Skeletal muscle satellite cell (primary cell): ENCODE data around the gene KIRREL3.

Experiments used
- H3K27me3 ChIP-seq: 2 replicates; pipeline ENCODE4 v1.7.0; 2013; ENCODE audit warnings: low read length; ENCODE audit not compliant: control insufficient read depth, insufficient read depth
- H3K36me3 ChIP-seq: 2 replicates; pipeline ENCODE4 v1.7.0; 2013; ENCODE audit warnings: mild to moderate bottlenecking, control low read depth, low read length; ENCODE audit not compliant: insufficient read depth
- H3K4me1 ChIP-seq: 2 replicates; pipeline ENCODE4 v1.7.0; 2013; ENCODE audit warnings: low read length; ENCODE audit not compliant: control insufficient read depth, insufficient read depth
- H3K4me2 ChIP-seq: 2 replicates; pipeline ENCODE4 v1.7.0; 2013; ENCODE audit warnings: mild to moderate bottlenecking, low read length
- H3K4me3 ChIP-seq: 2 replicates; pipeline ENCODE4 v1.7.0; 2013; ENCODE audit warnings: low read length
- H3K9ac ChIP-seq: 2 replicates; pipeline ENCODE4 v1.7.0; 2013; ENCODE audit warnings: mild to moderate bottlenecking, low read depth, low read length, moderate library complexity
- H3K9me3 ChIP-seq: replicated peaks from 2 replicates; pipeline ENCODE4 v1.7.0; 2013; ENCODE audit warnings: mild to moderate bottlenecking, control low read depth, low read length

KIRREL3 gene

DNA sequence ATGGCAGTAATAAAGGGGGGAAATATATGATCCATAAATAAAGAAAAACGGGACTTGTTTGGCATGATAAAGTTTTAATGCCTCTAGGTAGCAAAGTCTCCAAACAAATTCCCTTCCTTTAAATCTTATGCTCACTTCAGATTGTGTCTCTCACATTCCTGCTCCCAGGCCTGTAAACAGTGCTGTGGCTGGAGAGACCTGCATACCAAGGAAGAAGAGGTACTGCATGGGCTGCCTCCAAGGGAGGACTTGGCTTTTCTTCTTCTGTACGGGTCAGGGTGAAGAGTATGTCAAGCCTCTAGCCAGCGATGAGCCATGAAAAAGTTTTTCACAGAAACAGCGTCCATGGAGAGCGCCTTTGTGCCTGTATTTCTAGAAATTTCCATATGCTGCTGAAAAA, 161.8 kb downstream of the KIRREL3 start:
- Histone ChIP-seq H3K27me3 (no peaks in the 10 kb centered on the region), H3K4me3 (no peak overlapping the region), H3K4me2 (no peak overlapping the region), H3K9me3 (no peaks in the 10 kb centered on the region), H3K36me3 (no peaks in the 10 kb centered on the region), H3K9ac (no peak overlapping the region), H3K4me1 (peaks cover 13% of the 10 kb centered on the region)

DNA sequence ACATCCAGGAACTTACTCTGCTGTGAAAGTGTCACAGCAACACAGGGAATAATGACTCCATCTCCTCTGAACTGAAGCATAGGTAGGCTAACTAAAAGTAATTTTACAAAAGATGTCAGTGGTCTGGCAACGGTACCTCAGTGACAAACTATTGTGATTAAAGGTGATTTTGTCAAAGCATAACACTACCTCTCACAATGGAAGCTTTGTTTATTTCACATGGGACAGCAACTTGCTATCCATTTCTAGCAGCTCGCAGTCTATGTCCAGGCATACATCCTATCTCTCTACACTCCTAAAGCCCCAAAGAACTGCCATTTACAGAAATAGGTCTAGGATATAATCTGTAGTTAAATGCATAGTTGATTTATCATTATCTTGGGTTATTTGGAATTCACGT, 163.0 kb downstream of the KIRREL3 start:
- Histone ChIP-seq H3K9ac (no peak overlapping the region), H3K36me3 (no peaks in the 10 kb centered on the region), H3K4me3 (no peak overlapping the region), H3K9me3 (no peaks in the 10 kb centered on the region), H3K4me2 (no peak overlapping the region), H3K27me3 (no peaks in the 10 kb centered on the region), H3K4me1 (peaks cover 15% of the 10 kb centered on the region)

DNA sequence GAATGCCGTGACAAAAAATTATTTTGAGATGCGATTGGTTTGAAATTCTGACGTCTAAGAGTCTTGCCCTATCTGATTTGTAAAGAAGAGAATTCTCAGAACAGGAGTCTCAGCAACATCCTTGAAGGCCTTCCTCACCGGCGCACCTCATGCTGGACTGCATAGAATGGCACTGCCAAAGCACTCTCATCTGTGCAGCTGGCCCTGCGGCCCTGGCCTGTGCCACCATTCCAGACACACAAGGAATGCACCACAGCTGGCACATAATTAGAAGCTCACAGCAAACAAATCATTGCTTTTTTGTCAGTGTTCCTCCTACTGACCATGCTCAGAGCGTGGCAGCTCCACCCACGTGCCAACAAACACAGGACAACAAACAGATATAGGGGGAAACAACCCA, 166.0 kb downstream of the KIRREL3 start:
- Histone ChIP-seq H3K36me3 (no peaks in the 10 kb centered on the region), H3K4me2 (peak overlapping the region; percentile 35), H3K27me3 (no peaks in the 10 kb centered on the region), H3K4me1 (peaks cover 15% of the 10 kb centered on the region), H3K9ac (peak overlapping the region; percentile 34), H3K4me3 (no peak overlapping the region), H3K9me3 (no peaks in the 10 kb centered on the region)

DNA sequence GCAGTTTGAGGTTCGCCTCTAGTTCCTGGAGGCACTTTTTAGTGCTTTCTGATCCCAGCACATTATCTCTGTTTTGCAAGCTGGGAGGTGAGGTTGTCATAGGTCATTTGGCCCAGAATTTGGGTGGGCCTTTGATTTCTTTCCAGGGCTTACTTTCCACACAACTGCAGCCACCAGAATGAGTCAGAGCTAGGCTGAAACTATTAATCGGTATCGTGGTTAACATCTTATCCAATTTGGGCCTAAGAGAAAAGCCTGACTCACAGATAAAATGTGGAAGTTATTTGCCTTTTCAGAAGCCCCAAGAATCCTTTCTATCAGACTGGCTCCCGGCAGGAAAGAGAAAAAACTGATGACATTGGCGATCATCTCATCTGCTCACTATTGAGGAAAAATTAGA, 166.4 kb downstream of the KIRREL3 start:
- Histone ChIP-seq H3K4me1 (peaks cover 15% of the 10 kb centered on the region), H3K9me3 (no peaks in the 10 kb centered on the region), H3K4me2 (peak overlapping the region; percentile 35), H3K36me3 (no peaks in the 10 kb centered on the region), H3K9ac (peak overlapping the region; percentile 34), H3K4me3 (no peak overlapping the region), H3K27me3 (no peaks in the 10 kb centered on the region)

DNA sequence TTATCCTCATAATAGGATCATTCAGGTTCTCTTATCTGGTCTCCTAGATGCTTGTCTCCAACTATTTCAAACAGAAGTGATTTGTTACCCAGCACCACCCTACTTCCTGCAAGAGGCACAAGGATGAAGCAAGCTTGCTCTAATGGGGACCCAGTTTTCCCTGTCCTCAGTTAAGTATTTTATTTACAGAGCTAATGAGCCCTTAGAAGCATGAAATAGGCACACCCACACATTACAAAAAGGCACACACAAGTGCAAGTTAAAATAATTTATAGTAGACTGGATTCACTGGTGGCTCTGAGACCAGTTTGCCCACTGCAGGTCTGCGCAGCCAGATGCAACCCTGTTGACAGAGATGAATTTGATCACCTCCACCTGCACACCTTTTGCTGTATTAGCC, 167.5 kb downstream of the KIRREL3 start:
- peaks cover 15% of the 10 kb centered on the region for H3K4me1 ChIP-seq
- no peak overlapping the region for H3K9ac ChIP-seq
- H3K27me3 ChIP-seq, result no peaks in the 10 kb centered on the region
- no peaks in the 10 kb centered on the region for H3K9me3 ChIP-seq
- no peaks in the 10 kb centered on the region for H3K36me3 ChIP-seq
- H3K4me3 ChIP-seq, result no peak overlapping the region
- no peak overlapping the region for H3K4me2 ChIP-seq

DNA sequence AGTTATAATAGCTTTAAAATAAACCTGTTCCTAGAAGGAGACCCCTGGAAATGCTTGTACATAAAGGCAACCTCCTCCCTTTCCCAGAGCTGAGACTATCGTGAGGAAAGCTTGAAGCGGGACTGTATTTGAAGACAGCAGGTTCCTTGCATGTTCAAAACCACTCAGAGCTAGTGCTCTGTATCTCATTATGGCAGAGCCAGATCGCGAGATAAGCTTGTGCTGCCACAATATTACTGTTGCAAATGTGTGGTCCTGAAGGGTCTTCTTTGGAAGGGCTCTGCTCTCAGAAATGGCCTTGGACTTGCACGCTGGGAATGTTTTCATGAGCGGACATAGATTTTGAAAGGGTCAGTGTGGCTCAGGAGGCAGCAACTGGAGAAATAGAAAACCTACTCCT, 168.2 kb downstream of the KIRREL3 start:
- no peaks in the 10 kb centered on the region for H3K27me3 ChIP-seq
- H3K36me3 ChIP-seq, result no peaks in the 10 kb centered on the region
- no peak overlapping the region for H3K4me3 ChIP-seq
- H3K9me3 ChIP-seq, result no peaks in the 10 kb centered on the region
- H3K4me1 ChIP-seq, result peaks cover 15% of the 10 kb centered on the region
- H3K9ac ChIP-seq, result no peak overlapping the region
- no peak overlapping the region for H3K4me2 ChIP-seq

DNA sequence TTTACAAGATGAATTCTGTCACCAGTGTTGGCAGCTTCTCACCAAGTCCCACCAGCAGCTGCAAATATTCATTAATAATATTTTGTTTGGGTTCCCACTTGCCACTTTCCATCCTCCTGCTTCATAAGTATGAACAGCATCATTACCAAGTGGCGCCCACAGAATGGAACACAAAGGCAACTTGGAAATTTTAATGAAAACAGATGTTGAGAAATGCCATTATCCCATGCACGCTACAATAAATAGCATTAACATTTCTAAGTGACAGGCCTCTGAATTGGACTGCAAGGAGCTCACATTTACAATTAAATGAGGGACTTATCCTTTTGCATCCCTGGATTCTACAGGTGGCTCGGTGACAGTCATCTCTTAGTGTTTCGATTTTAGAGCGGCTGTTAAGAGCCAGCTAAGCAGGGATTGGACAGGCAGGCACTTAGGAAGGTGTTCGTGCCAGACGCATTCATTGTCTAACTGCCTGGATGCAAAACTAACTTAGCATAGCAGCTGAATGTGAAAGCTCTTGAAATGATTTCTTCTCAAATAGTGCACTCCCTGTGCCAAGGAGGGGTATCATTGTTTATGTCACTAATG, 170.3 kb downstream of the KIRREL3 start:
- H3K36me3 ChIP-seq, result no peaks in the 10 kb centered on the region
- no peak overlapping the region for H3K4me2 ChIP-seq
- no peak overlapping the region for H3K9ac ChIP-seq
- H3K9me3 ChIP-seq, result no peaks in the 10 kb centered on the region
- no peaks in the 10 kb centered on the region for H3K27me3 ChIP-seq
- H3K4me3 ChIP-seq, result no peak overlapping the region
- peaks cover 15% of the 10 kb centered on the region for H3K4me1 ChIP-seq

DNA sequence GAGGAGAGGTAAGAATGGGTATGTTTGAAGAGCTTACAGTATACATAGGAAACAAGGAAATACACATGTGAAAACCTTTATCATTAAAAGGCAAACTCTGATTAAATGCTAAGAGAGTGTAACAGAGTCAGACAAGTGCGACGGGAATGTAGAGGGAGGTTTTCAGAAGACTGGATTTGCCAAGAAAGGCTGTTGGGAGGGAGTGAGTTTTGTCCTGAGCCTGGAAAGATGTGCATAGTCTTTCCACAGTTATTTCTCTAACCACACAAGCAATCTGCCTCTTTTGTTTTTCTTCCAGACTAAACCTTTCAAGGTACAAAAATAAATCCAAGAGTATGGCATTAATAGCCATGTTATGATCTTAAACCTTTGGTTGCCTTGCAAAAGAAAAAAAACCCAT, 170.9 kb downstream of the KIRREL3 start:
- Histone ChIP-seq H3K27me3 (no peaks in the 10 kb centered on the region), H3K4me2 (no peak overlapping the region)

DNA sequence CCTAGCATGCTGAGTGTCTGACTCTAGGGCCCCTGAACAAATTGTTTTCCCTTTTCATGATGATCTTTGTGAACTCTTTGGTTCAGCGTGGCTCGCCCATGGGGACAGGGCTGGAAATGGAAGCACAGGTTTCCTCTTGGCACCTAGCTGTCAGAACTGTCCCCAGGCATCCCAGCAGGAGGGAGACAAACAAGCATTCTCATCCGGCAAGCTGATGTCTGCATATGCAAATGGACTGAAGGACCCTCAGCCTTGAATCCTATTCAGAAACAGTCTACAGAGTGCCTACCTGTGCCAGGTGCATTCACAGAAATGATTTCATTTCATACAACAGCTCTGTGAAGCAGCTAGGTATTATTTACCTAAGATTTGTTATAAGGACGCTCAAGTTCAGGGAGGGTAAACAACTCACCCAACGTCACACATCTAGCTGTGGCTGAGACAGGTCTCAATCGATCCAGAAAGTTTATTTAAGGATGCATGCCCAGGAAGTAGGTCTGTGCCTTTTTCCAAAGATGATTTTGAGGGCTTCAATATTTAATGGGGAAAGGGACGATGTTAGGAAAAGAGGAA, 176.4 kb downstream of the KIRREL3 start:
- no peak overlapping the region for H3K4me3 ChIP-seq
- no peaks in the 10 kb centered on the region for H3K4me1 ChIP-seq
- H3K9ac ChIP-seq, result no peak overlapping the region
- no peaks in the 10 kb centered on the region for H3K9me3 ChIP-seq
- no peaks in the 10 kb centered on the region for H3K36me3 ChIP-seq
- H3K27me3 ChIP-seq, result no peaks in the 10 kb centered on the region
- no peak overlapping the region for H3K4me2 ChIP-seq

More for the DNA sequence above, 170.9 kb downstream of the KIRREL3 start:
- H3K9me3 ChIP-seq, result no peaks in the 10 kb centered on the region
- no peak overlapping the region for H3K9ac ChIP-seq
- no peak overlapping the region for H3K4me3 ChIP-seq
- H3K4me1 ChIP-seq, result peaks cover 11% of the 10 kb centered on the region
- no peaks in the 10 kb centered on the region for H3K36me3 ChIP-seq

DNA sequence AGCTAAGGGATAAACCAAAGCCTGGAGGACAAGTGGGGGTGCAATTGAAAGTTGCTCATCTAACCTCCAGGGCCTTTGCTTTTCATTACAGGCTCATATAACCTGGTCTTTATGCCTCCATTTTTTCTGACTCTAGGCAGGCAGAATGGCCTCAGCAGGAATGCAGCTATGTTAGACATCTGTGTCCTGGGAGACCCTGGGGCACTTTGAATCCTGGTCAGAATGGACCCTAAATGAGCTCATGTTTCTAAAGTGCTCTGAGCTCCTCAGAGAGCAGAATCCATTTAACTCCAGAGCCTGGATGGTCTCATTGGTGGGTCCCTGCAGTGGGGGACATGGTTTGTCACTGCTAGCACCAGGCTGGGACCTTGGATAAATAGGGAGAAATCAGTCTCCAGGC, 177.3 kb downstream of the KIRREL3 start:
- H3K27me3 ChIP-seq, result no peaks in the 10 kb centered on the region
- no peaks in the 10 kb centered on the region for H3K4me1 ChIP-seq
- H3K9ac ChIP-seq, result no peak overlapping the region
- no peak overlapping the region for H3K4me2 ChIP-seq
- no peaks in the 10 kb centered on the region for H3K36me3 ChIP-seq
- H3K9me3 ChIP-seq, result no peaks in the 10 kb centered on the region
- no peak overlapping the region for H3K4me3 ChIP-seq

DNA sequence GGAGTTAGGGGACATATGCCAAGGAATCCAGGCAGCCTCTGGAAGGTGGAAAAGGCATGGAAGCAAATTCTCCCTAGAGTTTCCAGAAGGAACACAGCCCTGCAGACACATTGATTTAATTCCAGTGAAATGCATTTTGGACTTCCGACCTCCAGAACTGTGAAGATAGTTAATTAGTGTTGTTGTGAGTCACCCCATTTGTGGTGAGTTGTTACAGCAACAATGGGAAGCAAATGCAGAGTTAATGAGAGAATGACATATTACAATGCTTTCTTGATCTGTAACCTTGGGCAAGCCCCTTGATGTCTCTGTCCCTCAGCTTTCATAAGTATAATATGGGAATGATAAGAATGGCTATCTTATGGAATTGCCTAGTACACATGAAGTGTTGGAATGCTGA, 178.7 kb downstream of the KIRREL3 start:
- no peaks in the 10 kb centered on the region for H3K27me3 ChIP-seq
- no peaks in the 10 kb centered on the region for H3K9me3 ChIP-seq
- no peak overlapping the region for H3K4me3 ChIP-seq
- H3K4me2 ChIP-seq, result no peak overlapping the region
- peaks cover 13% of the 10 kb centered on the region for H3K4me1 ChIP-seq
- no peaks in the 10 kb centered on the region for H3K36me3 ChIP-seq
- H3K9ac ChIP-seq, result no peak overlapping the region

DNA sequence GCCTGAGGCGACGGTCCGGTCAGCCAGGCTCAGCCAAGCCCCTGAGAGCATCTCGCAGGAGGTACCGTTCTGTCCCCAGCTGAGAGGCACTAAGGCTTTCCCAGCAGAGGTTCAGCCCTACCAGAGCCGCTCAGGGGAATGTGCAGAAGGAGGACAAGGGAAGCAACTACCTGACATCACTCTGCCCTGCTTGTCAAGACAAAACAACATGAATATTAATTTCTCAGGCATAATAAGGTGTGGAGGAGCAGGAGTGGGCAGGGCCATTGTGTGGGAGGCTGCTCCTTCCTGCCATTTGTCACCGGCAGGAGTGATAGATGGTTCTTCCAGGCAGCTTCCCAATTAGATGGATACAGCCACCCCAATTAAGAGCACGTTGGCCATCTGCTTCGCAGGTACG, 181.4 kb downstream of the KIRREL3 start:
- H3K4me3 ChIP-seq, result no peak overlapping the region
- H3K9me3 ChIP-seq, result no peaks in the 10 kb centered on the region
- H3K4me2 ChIP-seq, result no peak overlapping the region
- H3K27me3 ChIP-seq, result no peaks in the 10 kb centered on the region
- peaks cover 17% of the 10 kb centered on the region for H3K4me1 ChIP-seq
- no peaks in the 10 kb centered on the region for H3K36me3 ChIP-seq
- H3K9ac ChIP-seq, result no peak overlapping the region
